GM13977 (cell line): ENCODE results near the gene OCA2.

ENCODE experiments used
- DNase-seq: peaks from one replicate; pipeline ENCODE4 v3.0.0; 2012; ENCODE audit warnings: low spot score
- CTCF ChIP-seq: IDR thresholded peaks from 2 replicates; pipeline ENCODE4 v1.5.1; 2012; ENCODE audit warnings: mild to moderate bottlenecking, control low read depth; ENCODE audit not compliant: insufficient read depth; ENCODE audit errors: extremely low read depth, missing control alignments
- in situ Hi-C: fragments of 300-500 bp; cut with MboI; formaldehyde crosslinking; loops from one replicate; pipeline ENCODE4 v1.12.0; 2022; ENCODE audit warnings: low sequenced_read_pairs, low pct_unique_long_range_greater_than_20kb, mixed read lengths, inconsistent platforms; ENCODE audit not compliant: unreplicated experiment

The OCA2 gene

GRCh38 chr15:27744641-27745040 is 354.5 kb downstream of the OCA2 start:
- in situ Hi-C loops, result no loop called here
- no peak for DNase-seq
- no peak for TF ChIP-seq CTCF

- DNase-seq, result no peak
- in situ Hi-C loops, result no loop called here
- TF ChIP-seq CTCF, result no peak
These were observed 355.5 kb downstream of the OCA2 start for GRCh38 chr15:27743638-27744037.

GRCh38 chr15:27742751-27743477 is 356.2 kb downstream of the OCA2 start:
- no peak for TF ChIP-seq CTCF
- no peak for DNase-seq
- in situ Hi-C loops, result no loop called here

- in situ Hi-C loops, result no loop called here
- no peak for DNase-seq
- TF ChIP-seq CTCF, result no peak
These were observed 357.8 kb downstream of the OCA2 start for GRCh38 chr15:27741226-27741860.

- TF ChIP-seq CTCF, result no peak
- in situ Hi-C loops, result no loop called here
- no peak for DNase-seq
These were observed 364.2 kb downstream of the OCA2 start for GRCh38 chr15:27734785-27735495.

GRCh38 chr15:27731776-27732175 is 367.3 kb downstream of the OCA2 start:
- DNase-seq, result no peak
- TF ChIP-seq CTCF, result no peak
- in situ Hi-C loops, result no loop called here
